CD14-positive monocyte (primary cell): ENCODE results near the gene MIXL1. TPM values are rescaled to one million over a fixed set of nuclear protein-coding genes. Genes with fewer than 3 reads are reported as not detected.
A peak's percentile ranks its signal among the peaks of the same experiment; 100 is the strongest.

ENCODE experiments used
- DNase-seq, 3 donors: peaks; one replicate each; pipeline ENCODE4 v3.0.0-alpha.2; 2011 to 2022
- H2AFZ ChIP-seq: 2 replicates; pipeline ENCODE4 v1.6.0; 2012; ENCODE audit warnings: mild to moderate bottlenecking, low read depth, low read length, inconsistent platforms; ENCODE audit not compliant: insufficient read depth, poor library complexity, severe bottlenecking
- H3K27ac ChIP-seq, 2 donors: 1 replicate in 1 of 2; 2 replicates in 1 of 2; pipeline ENCODE4 v1.5.1; 2012 to 2013; ENCODE audit warnings: low read length in 2 of 2, control low read depth in 1 of 2, inconsistent platforms in 1 of 2, low read depth in 1 of 2, mild to moderate bottlenecking in 1 of 2
- H3K27me3 ChIP-seq, 2 donors: one replicate each; pipeline versions ENCODE4 v1.6.0 to v1.6.1; 2011 to 2013; ENCODE audit warnings: low read length in 2 of 2; ENCODE audit not compliant: control insufficient read depth in 2 of 2, insufficient read depth in 2 of 2
- H3K36me3 ChIP-seq, 2 donors: replicated peaks in 1 of 2; 1 replicate in 1 of 2; 2 replicates in 1 of 2; pipeline versions ENCODE4 v1.5.1 to v1.6.1; 2012 to 2013; ENCODE audit warnings: low read length in 2 of 2, control low read depth in 1 of 2, inconsistent platforms in 1 of 2, mild to moderate bottlenecking in 1 of 2; ENCODE audit not compliant: insufficient read depth in 2 of 2, control insufficient read depth in 1 of 2
- H3K4me1 ChIP-seq, 2 donors: 1 replicate in 1 of 2; 2 replicates in 1 of 2; pipeline versions ENCODE4 v1.5.1 to v1.6.1; 2012 to 2013; ENCODE audit warnings: low read length in 2 of 2, control low read depth in 1 of 2, inconsistent platforms in 1 of 2, mild to moderate bottlenecking in 1 of 2, moderate library complexity in 1 of 2; ENCODE audit not compliant: insufficient read depth in 2 of 2, control insufficient read depth in 1 of 2
- H3K4me2 ChIP-seq: replicated peaks from 2 replicates; pipeline ENCODE3; 2012; ENCODE audit warnings: low read length, moderate library complexity, mild to moderate bottlenecking; ENCODE audit not compliant: poor library complexity, severe bottlenecking; ENCODE audit errors: extremely low read depth
- H3K4me3 ChIP-seq, 3 experiments: fragments of 200-600 bp in 1 of 3; sonication (generic) in 1 of 3; replicated peaks in 1 of 3; 1 replicate in 2 of 3; 2 replicates in 1 of 3; pipeline ENCODE4 v1.5.1; 2011 to 2013; ENCODE audit warnings: low read length in 3 of 3, mild to moderate bottlenecking in 3 of 3, control low read depth in 2 of 3, low read depth in 2 of 3, inconsistent platforms in 1 of 3, moderate library complexity in 1 of 3
- H3K79me2 ChIP-seq: 2 replicates; pipeline ENCODE4 v1.6.0; 2012; ENCODE audit warnings: mild to moderate bottlenecking, control low read depth, inconsistent platforms, low read length, moderate library complexity; ENCODE audit not compliant: insufficient read depth
- H3K9ac ChIP-seq: 2 replicates; pipeline ENCODE4 v1.6.0; 2017; ENCODE audit warnings: low read length, mild to moderate bottlenecking; ENCODE audit not compliant: insufficient read depth, poor library complexity, severe bottlenecking
- H3K9me3 ChIP-seq, 2 donors: replicated peaks in 1 of 2; 1 replicate in 1 of 2; 2 replicates in 1 of 2; pipeline versions ENCODE4 v1.5.1 to v1.6.1; 2012 to 2013; ENCODE audit warnings: low read length in 2 of 2, control low read depth in 1 of 2; ENCODE audit not compliant: control insufficient read depth in 1 of 2, insufficient read depth in 1 of 2
- H4K20me1 ChIP-seq: 2 replicates; pipeline ENCODE4 v1.6.0; 2012; ENCODE audit warnings: mild to moderate bottlenecking, low read length, control low read depth, moderate library complexity; ENCODE audit not compliant: insufficient read depth
- H3K27ac Mint-ChIP-seq, 7 donors: one replicate each; pipeline ENCODE4 v1.8.0; 2020; ENCODE audit warnings: mild to moderate bottlenecking in 7 of 7, mixed read lengths in 7 of 7, moderate library complexity in 6 of 7, inconsistent platforms in 2 of 7
- H3K27me3 Mint-ChIP-seq, 3 donors: one replicate each; pipeline ENCODE4 v1.8.0; 2021 to 2022; ENCODE audit warnings: low read depth in 3 of 3, mild to moderate bottlenecking in 3 of 3, mixed read lengths in 3 of 3, moderate library complexity in 3 of 3, inconsistent platforms in 1 of 3
- H3K36me3 Mint-ChIP-seq, 2 donors: one replicate each; pipeline ENCODE4 v1.8.0; 2020; ENCODE audit warnings: mixed read lengths in 2 of 2, inconsistent platforms in 1 of 2, mild to moderate bottlenecking in 1 of 2
- H3K4me1 Mint-ChIP-seq: one replicate; pipeline ENCODE4 v1.8.0; 2020; ENCODE audit warnings: mild to moderate bottlenecking, mixed read lengths
- H3K4me3 Mint-ChIP-seq, 2 donors: one replicate each; pipeline ENCODE4 v1.8.0; 2020; ENCODE audit warnings: mild to moderate bottlenecking in 2 of 2, mixed read lengths in 2 of 2, moderate library complexity in 1 of 2
- H3K9me3 Mint-ChIP-seq, 7 donors: one replicate each; pipeline ENCODE4 v1.8.0; 2020 to 2022; ENCODE audit warnings: mixed read lengths in 7 of 7, mild to moderate bottlenecking in 6 of 7, moderate library complexity in 6 of 7, inconsistent platforms in 2 of 7
- whole genome bisulfite sequencing: methylation state at CpG from one replicate; pipeline ENCODE4 v1.1.5; 2013; ENCODE audit warnings: missing lambda C conversion rate; ENCODE audit not compliant: insufficient coverage; 5-methylcytosine and 5-hydroxymethylcytosine counted together
- intact Hi-C, 2 donors: fragments of 100-400 bp; cut with micrococcal nuclease; formaldehyde crosslinking; loops; one replicate each; pipeline versions ENCODE4 v1.15.0 to v1.15.1; 2023
- polyA plus RNA-seq, 3 donors: library from polyadenylated mRNA; depleted of rRNA in 1 of 3; unstranded in 2 of 3; stranded (reverse) in 1 of 3; fragments of 300-500 nt in 2 of 3; fragments of >200 nt in 1 of 3; fragmentation: Illumina TruSeq in 2 of 3; gene quantifications; 1 replicate in 2 of 3; 2 replicates in 1 of 3; pipeline ENCODE4 v1.2.3, GENCODE V29; 2012 to 2021
- TF ChIP-seq, protein P1 (sequence below): fragments of 200-600 bp; IDR thresholded peaks from one replicate; pipeline ENCODE4 v1.8.0; 2022; ENCODE audit warnings: antibody characterized with exemption, mild to moderate bottlenecking

MIXL1 gene
- polyA plus RNA-seq, 3 donors: not detected

DNA sequence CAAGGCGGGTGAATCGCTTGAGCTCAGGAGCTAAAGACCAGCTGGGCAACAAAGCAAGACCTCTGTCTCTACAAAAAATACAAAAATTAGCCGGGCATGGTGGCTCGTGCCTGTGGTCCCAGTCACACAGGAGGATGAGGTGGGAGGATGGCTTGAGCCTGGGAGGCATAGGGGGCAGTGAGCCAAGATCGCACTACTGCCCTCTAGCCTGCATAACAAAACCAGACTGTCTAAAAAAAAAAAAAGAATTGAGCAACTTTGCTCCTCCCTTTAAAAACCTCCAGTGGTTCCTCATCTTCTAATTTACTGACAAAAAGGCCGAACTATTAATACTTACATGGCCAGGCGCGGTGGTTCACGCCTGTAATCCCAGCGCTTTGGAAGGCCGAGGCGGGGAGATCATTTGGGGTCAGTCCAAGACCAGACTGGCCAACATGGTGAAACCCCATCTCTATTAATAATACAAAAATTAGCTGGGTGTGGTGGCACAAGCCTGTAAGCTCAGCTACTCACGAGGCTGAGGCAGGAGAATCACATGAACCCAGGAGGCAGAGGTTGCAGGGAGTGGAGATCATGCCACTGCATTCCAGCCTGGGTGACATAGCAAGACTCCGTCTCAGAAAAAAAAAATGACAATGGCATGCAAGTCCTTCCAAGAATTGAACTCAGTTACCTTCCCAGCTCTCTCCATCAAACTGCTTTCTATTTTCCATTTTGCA lies 41.3 kb upstream of the MIXL1 start:
- peak overlapping the region; percentile 59 for H3K4me2 ChIP-seq
- H3K9me3 ChIP-seq: no peaks in the 10 kb centered on the region
- peaks cover 12 to 36% of the 10 kb centered on the region in 2 donors for H3K36me3 Mint-ChIP-seq
- H2AFZ ChIP-seq: no peak overlapping the region
- H3K4me3 Mint-ChIP-seq: peak overlapping the region; percentile 64 to 70
- TF ChIP-seq, protein P1, sequence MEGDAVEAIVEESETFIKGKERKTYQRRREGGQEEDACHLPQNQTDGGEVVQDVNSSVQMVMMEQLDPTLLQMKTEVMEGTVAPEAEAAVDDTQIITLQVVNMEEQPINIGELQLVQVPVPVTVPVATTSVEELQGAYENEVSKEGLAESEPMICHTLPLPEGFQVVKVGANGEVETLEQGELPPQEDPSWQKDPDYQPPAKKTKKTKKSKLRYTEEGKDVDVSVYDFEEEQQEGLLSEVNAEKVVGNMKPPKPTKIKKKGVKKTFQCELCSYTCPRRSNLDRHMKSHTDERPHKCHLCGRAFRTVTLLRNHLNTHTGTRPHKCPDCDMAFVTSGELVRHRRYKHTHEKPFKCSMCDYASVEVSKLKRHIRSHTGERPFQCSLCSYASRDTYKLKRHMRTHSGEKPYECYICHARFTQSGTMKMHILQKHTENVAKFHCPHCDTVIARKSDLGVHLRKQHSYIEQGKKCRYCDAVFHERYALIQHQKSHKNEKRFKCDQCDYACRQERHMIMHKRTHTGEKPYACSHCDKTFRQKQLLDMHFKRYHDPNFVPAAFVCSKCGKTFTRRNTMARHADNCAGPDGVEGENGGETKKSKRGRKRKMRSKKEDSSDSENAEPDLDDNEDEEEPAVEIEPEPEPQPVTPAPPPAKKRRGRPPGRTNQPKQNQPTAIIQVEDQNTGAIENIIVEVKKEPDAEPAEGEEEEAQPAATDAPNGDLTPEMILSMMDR: peak; percentile 71
- H3K36me3 ChIP-seq: peaks cover 0 to 5% of the 10 kb centered on the region in 2 donors
- H3K4me1 ChIP-seq: peaks cover 35 to 40% of the 10 kb centered on the region in 2 donors
- no peaks in the 10 kb centered on the region for H3K27me3 Mint-ChIP-seq
- H3K9ac ChIP-seq: no peak overlapping the region
- H3K9me3 Mint-ChIP-seq: peaks cover 0 to 3% (median 0%) of the 10 kb centered on the region in 7 donors
- peaks cover 35% of the 10 kb centered on the region for H3K4me1 Mint-ChIP-seq
- WGBS: no CpG with 5 or more reads among the region's 14 CpGs
- H3K27ac Mint-ChIP-seq: peak overlapping the region; percentile 81 to 97 (median 88)
- peaks cover 66% of the 10 kb centered on the region for H4K20me1 ChIP-seq
- peak overlapping the region; percentile 64 to 82 for H3K27ac ChIP-seq
- peak; percentile 53 to 78 (median 72) for DNase-seq
- peaks cover 98% of the 10 kb centered on the region for H3K79me2 ChIP-seq
- intact Hi-C loops: loop anchor here in 1 of 2 donors (10.0 kb wide), 1 partner anchor 117 kb away; the partner anchor contains the start of gene H3-3A
- H3K4me3 ChIP-seq: peak overlapping the region in 1 of 3 experiments; percentile 63
- no peaks in the 10 kb centered on the region for H3K27me3 ChIP-seq

DNA sequence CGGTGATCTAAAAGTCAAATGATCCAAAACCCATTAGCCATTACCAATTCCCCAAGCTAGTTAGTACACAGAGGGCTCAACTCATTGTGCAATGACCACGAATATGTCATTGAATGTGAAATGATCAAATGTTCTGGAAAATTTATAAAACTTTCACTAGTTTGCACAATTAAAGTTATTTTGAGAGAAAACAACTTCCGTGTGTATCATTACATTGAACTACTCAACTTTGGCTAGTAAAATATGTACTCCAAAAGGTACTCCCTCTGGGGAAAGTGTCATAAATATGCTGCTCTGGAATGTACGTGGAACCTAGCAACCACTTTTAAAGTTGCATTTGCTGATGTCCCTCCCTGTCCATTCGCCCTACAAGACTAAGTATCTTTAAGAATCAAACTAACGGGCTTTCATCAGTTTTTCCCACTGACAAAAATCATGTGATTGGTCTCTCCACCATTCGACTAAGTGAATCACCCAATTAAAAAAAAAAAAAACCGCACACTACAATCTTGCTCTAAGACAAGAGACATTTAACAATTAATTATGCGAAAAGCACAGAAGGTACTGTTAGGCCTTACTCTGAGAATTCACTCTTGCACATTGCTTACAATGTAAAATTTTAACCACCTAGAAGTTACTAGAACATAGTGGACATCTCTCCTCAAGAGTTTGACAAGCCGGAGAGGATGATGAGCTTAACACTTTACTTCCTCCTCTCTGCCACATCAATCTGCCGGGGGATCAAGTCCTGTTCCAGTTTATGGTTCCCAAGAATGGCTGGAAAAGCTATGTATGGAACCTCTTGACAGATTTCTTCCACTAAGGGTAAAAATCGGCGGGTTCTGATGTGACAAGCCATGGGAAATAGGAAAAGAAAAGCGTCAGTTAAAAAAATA lies 38.1 kb upstream of the MIXL1 start:
- peak in 2 of 3 donors; percentile 17 to 60 for DNase-seq
- Histone ChIP-seq H2AFZ (peak overlapping the region; percentile 99), H3K4me2 (peak overlapping the region; percentile 91), H3K4me3 (peak overlapping the region; percentile 85 to 89 (median 88)), H3K4me1 (peaks cover 36 to 41% of the 10 kb centered on the region in 2 donors), H3K9me3 (no peaks in the 10 kb centered on the region), H3K27me3 (no peaks in the 10 kb centered on the region), H3K9ac (peak overlapping the region; percentile 96), H4K20me1 (peaks cover 34% of the 10 kb centered on the region), H3K79me2 (peaks cover 66% of the 10 kb centered on the region), H3K36me3 (peaks cover 0 to 3% of the 10 kb centered on the region in 2 donors), H3K27ac (peak overlapping the region; percentile 72 to 91)
- intact Hi-C loops: loop anchor here in 1 of 2 donors (10.0 kb wide), 1 partner anchor 121 kb away; the partner anchor contains the start of gene H3-3A
- Mint-ChIP-seq H3K27me3 (no peaks in the 10 kb centered on the region), H3K9me3 (peaks cover 0 to 2% (median 0%) of the 10 kb centered on the region in 7 donors), H3K27ac (peak overlapping the region; percentile 87 to 94 (median 92)), H3K4me1 (peaks cover 36% of the 10 kb centered on the region), H3K4me3 (peak overlapping the region; percentile 81 to 90), H3K36me3 (peaks cover 5 to 17% of the 10 kb centered on the region in 2 donors)
- 52% methylated on average over 5 of the region's 14 CpGs for WGBS
- TF ChIP-seq, protein P1: no peak
